PC-9 (cell line): ENCODE measurements around the gene ELMO1.

Source experiments
- CTCF ChIP-seq: fragments of 200-600 bp; sonication (generic); conservative IDR thresholded peaks from 2 replicates; pipeline ENCODE4 v1.6.1; 2017; ENCODE audit warnings: mixed run types, antibody characterized with exemption, mild to moderate bottlenecking, moderate library complexity
- EZH2 ChIP-seq: fragments of 200-600 bp; sonication (generic); IDR thresholded peaks from 2 replicates; pipeline ENCODE4 v1.8.0; 2017; ENCODE audit warnings: antibody characterized with exemption, low read depth

DNA sequence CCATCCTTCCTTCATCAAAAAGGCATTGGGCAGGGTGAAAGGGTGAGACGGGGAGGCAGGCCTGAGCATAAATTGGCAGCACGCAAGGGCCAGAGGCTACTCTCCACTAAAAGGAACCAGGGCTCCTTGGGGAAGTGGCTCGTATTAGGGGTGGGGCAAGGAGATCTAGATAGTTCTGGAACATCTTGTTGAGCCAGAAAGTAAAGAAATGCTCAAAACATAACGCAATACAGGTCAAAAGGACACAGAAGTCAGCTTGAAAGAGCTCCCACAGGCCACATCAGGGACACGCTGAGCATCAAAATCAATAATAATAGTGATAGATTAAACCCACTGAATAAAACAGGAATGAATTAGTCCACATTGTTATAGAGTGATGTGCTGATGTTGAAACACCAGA, 203.1 kb downstream of the ELMO1 start:
- TF ChIP-seq EZH2 = no peak
- TF ChIP-seq CTCF = no peak
